HG02610 (cell line): ENCODE data around the gene RBM4.
"Not testable (repeated sequence)": the region's sequence is repeated elsewhere in the genome, so short reads cannot be mapped to it uniquely, and the experiment has no call there.

Experiments used
- ATAC-seq: cut with Tn5 transposase; IDR thresholded peaks from one replicate; pipeline ENCODE4 v1.9.1; 2021; ENCODE audit warnings: mild to moderate bottlenecking, moderate library complexity; ENCODE audit not compliant: unreplicated experiment

The RBM4 gene

GRCh38 chr11:66638177-66639065, at the start of gene RBM4:
RBM4 (plus strand) TSS chr11:66638703; CDS start chr11:66639712, 1,009 bp downstream.
- ATAC-seq: peak; percentile 96

GRCh38 chr11:66589315-66589714, 49.2 kb upstream of the RBM4 start:
- ATAC-seq: not testable (repeated sequence)

GRCh38 chr11:66589996-66590675, 48.4 kb upstream of the RBM4 start:
- ATAC-seq: no peak

- no peak for ATAC-seq
Observed at GRCh38 chr11:66591175-66591574, 47.3 kb upstream of the RBM4 start.

GRCh38 chr11:66592457-66593302, 45.8 kb upstream of the RBM4 start, which contains the start of the genes CCDC87 and CCS:
CCDC87 (minus strand) TSS chr11:66593063; CDS start chr11:66593015, 48 bp downstream.
CCS (plus strand) TSS chr11:66593185; CDS start chr11:66593262, 77 bp downstream.
- ATAC-seq: peak; percentile 89

GRCh38 chr11:66593303-66593635, 45.2 kb upstream of the RBM4 start:
- no peak for ATAC-seq

- ATAC-seq: no peak
Observed at GRCh38 chr11:66593650-66594049, 44.9 kb upstream of the RBM4 start.

- ATAC-seq: no peak
Observed at GRCh38 chr11:66595245-66595904, 43.1 kb upstream of the RBM4 start.

GRCh38 chr11:66598993-66599392, 39.5 kb upstream of the RBM4 start:
- no peak for ATAC-seq

GRCh38 chr11:66600219-66600618, 38.3 kb upstream of the RBM4 start:
- ATAC-seq: no peak

GRCh38 chr11:66600631-66601233, 37.8 kb upstream of the RBM4 start:
- ATAC-seq: no peak

GRCh38 chr11:66603072-66603471, 35.4 kb upstream of the RBM4 start:
- ATAC-seq: no peak

- ATAC-seq: no peak
Observed at GRCh38 chr11:66604155-66604554, 34.3 kb upstream of the RBM4 start.

GRCh38 chr11:66606608-66607007, 31.9 kb upstream of the RBM4 start:
- ATAC-seq: not testable (repeated sequence)

GRCh38 chr11:66607126-66607834, 31.2 kb upstream of the RBM4 start:
- ATAC-seq: no peak

- ATAC-seq: no peak
Observed at GRCh38 chr11:66609721-66610617, 28.5 kb upstream of the RBM4 start.

GRCh38 chr11:66612458-66612857, 26.0 kb upstream of the RBM4 start:
- ATAC-seq: no peak

- no peak for ATAC-seq
Observed at GRCh38 chr11:66614073-66614472, 24.4 kb upstream of the RBM4 start.
